ENCODE data around the gene HFM1. TPM values are rescaled to one million over a fixed set of nuclear protein-coding genes. Genes with fewer than 3 reads are reported as not detected.
"Not testable (repeated sequence)": the region's sequence is repeated elsewhere in the genome, so short reads cannot be mapped to it uniquely, and the experiment has no call there.

The HFM1 gene
- total RNA-seq, 2 donors from 2014 or later, result 2.6 to 3.0 TPM

GRCh38 chr1:91311672-91312071, 93.0 kb downstream of the HFM1 start:
- Histone ChIP-seq H3K9me3 (peaks cover 0 to 13% of the 10 kb centered on the region in 2 donors), H3K36me3 (no peaks in the 10 kb centered on the region), H3K27me3 (no peaks in the 10 kb centered on the region), H3K27ac (no peak overlapping the region), H3K4me1 (no peaks in the 10 kb centered on the region), H3K4me3 (no peak overlapping the region)
- TF ChIP-seq CTCF (IDR thresholded peaks at IDR 0.05), result no peak
- DNase-seq (ENCODE audit: low spot score), result no peak

- Histone ChIP-seq H3K9me3 (peaks cover 0 to 14% of the 10 kb centered on the region in 2 donors), H3K4me3 (no peak overlapping the region), H3K36me3 (no peaks in the 10 kb centered on the region), H3K27ac (no peak overlapping the region), H3K4me1 (no peaks in the 10 kb centered on the region), H3K27me3 (no peaks in the 10 kb centered on the region)
- DNase-seq (ENCODE audit: low spot score), result no peak
- no peak for TF ChIP-seq CTCF (IDR thresholded peaks at IDR 0.05)
Observed at GRCh38 chr1:91308544-91308943, 96.1 kb downstream of the HFM1 start.

DNA sequence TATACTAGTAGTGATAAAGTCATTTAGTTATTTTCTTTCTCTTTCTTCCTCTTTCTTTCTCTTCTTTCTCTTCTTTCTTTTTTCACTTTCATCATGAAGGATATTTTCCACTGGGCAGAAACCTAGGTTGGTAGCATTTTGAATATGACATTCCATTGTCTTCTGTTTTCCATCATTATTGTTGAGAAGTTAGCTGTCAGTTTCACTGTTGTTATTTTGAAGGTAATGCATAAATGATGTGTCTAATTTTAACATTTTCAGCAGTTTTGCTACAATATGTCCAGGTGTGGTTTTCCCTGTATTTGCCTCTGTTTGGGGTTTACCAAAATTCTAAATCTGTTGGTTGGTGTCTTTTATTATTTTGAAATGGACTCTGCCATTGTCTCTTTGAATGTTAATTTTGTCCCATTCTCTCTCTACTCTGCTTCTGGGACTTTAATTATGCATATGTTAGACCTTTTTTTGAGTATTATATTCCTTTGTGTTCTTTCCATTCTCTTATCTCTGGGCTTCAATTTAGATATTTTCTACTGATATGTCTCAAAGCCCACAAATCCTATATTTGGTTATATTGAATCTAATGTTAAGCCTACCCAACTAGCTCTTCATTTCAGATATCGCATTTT, 96.7 kb downstream of the HFM1 start:
- H3K27ac ChIP-seq, result no peak overlapping the region
- no peak for DNase-seq (ENCODE audit: low spot score)
- H3K9me3 ChIP-seq, result peaks cover 5 to 20% of the 10 kb centered on the region in 2 donors
- H3K4me3 ChIP-seq, result no peak overlapping the region
- no peaks in the 10 kb centered on the region for H3K4me1 ChIP-seq
- TF ChIP-seq CTCF (IDR thresholded peaks at IDR 0.05), result no peak
- H3K36me3 ChIP-seq, result no peaks in the 10 kb centered on the region
- H3K27me3 ChIP-seq, result no peaks in the 10 kb centered on the region

GRCh38 chr1:91303165-91303564, 101.5 kb downstream of the HFM1 start:
- Histone ChIP-seq H3K27ac (no peak overlapping the region), H3K9me3 (peaks cover 5 to 15% of the 10 kb centered on the region in 2 donors), H3K4me3 (no peak overlapping the region), H3K36me3 (no peaks in the 10 kb centered on the region), H3K27me3 (no peaks in the 10 kb centered on the region), H3K4me1 (no peaks in the 10 kb centered on the region)
- TF ChIP-seq CTCF (IDR thresholded peaks at IDR 0.05), result no peak
- DNase-seq (ENCODE audit: low spot score), result no peak

DNA sequence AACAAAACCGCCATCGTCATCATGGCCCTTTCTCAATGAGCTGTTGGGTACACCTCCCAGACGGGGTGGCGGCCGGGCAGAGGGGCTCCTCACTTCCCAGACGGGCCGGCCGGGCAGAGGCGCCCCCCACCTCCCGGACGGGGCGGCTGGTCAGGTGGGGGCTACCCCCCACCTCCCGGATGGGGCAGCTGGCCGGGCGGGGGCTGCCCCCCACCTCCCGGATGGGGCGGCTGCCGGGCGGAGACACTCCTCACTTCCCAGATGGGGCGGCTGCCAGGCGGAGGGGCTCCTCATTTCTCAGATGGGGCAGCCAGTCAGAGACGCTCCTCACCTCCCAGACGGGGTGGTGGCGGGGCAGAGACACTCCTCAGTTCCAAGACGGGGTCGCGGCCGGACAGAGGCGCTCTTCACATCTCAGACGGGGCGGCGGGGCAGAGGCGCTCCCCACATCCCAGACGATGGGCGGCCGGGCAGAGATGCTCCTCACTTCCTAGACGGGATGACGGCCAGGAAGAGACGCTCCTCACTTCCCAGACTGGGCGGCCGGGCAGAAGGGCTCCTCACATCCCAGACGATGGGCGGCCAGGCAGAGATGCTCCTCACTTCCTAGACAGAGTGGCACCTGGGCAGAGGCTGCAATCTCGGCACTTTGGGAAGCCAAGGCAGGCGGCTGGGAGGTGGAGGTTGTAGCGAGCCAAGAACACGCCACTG, 115.6 kb downstream of the HFM1 start:
- DNase-seq (ENCODE audit: low spot score); H3K27ac ChIP-seq; H3K4me3 ChIP-seq; H3K27me3 ChIP-seq; H3K9me3 ChIP-seq; H3K4me1 ChIP-seq; H3K36me3 ChIP-seq: not testable (repeated sequence)

DNA sequence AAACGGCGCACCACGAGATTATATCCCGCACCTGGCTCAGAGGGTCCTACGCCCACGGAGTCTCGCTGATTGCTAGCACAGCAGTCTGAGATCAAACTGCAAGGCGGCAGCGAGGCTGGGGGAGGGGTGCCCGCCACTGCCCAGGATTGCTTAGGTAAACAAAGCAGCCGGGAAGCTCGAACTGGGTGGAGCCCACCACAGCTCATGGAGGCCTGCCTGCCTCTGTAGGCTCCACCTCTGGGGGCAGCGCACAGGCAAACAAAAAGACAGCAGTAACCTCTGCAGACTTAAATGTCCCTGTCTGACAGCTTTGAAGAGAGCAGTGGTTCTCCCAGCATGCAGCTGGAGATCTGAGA, 117.7 kb downstream of the HFM1 start:
- H3K4me1 ChIP-seq, H3K36me3 ChIP-seq: not testable (repeated sequence)

DNA sequence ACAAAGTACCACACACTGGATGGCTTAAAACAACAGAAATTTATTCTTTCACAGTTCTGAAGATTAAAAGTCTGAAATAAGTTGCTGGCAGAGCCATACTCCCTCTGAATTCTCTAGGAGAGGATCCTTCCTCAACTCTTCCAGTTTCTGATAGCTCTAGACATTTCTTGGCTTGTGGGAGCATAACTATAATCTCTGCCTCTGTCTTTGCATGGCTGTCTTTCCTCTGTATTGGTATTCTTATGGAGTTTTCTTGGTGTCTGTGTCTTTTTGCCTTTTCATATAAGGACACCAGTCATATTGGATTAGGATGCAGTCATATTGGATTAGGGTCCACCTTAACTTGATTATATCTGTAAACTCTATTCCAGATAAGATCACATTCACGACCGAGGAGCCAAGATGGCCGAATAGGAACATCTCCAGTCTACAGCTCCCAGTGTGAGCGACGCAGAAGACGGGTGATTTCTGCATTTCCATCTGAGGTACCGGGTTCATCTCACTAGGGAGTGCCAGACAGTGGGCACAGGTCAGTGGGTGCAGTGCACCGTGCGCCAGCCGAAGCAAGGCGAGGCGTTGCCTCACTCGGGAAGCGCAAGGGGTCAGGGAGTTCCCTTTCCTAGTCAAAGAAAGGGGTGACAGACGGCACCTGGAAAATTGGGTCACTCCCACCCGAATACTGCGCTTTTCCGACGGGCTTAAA, 118.2 kb downstream of the HFM1 start:
- not testable (repeated sequence) for H3K27ac ChIP-seq; DNase-seq (ENCODE audit: low spot score); H3K36me3 ChIP-seq; H3K4me3 ChIP-seq; H3K4me1 ChIP-seq; H3K9me3 ChIP-seq; H3K27me3 ChIP-seq

More for the DNA sequence above, 117.7 kb downstream of the HFM1 start:
- H3K4me3 ChIP-seq; DNase-seq (ENCODE audit: low spot score); H3K27ac ChIP-seq; H3K27me3 ChIP-seq; H3K9me3 ChIP-seq: not testable (repeated sequence)

Measured in right atrium auricular region (tissue), 2 donors.